H1 (cell line): Measurements from ENCODE around the gene ZSWIM7.

Source experiments
- BRCA1 ChIP-seq: IDR thresholded peaks from 2 replicates; pipeline ENCODE4 v1.6.1; 2012; ENCODE audit warnings: low read depth, low read length, improper control_type of control experiment
- CTBP2 ChIP-seq: IDR thresholded peaks from 2 replicates; pipeline ENCODE4 v1.7.0; 2011; ENCODE audit warnings: borderline replicate concordance, mild to moderate bottlenecking, moderate library complexity, mixed read lengths, low read length; ENCODE audit not compliant: insufficient read depth, insufficient read length
- EZH2 ChIP-seq: fragments of 200-600 bp; sonication (generic); IDR thresholded peaks from 2 replicates; pipeline ENCODE4 v1.7.1; 2012; ENCODE audit warnings: low read depth, mild to moderate bottlenecking, moderate library complexity, low read length, inconsistent platforms; ENCODE audit not compliant: severe bottlenecking
- NANOG ChIP-seq: IDR thresholded peaks from 2 replicates; pipeline ENCODE4 v1.6.1; 2011; ENCODE audit warnings: low read length, low read depth, mild to moderate bottlenecking, inconsistent platforms; ENCODE audit not compliant: insufficient read depth, poor library complexity, severe bottlenecking
- POU5F1 ChIP-seq: IDR thresholded peaks from 2 replicates; pipeline ENCODE4 v1.6.1; 2011; ENCODE audit warnings: low read depth, mild to moderate bottlenecking, low read length, moderate library complexity
- SIN3A ChIP-seq, 2 experiments: IDR thresholded peaks in 1 of 2; conservative IDR thresholded peaks in 1 of 2; 2 replicates each; pipeline ENCODE4 v1.6.1; 2011 to 2012; ENCODE audit warnings: low read length in 2 of 2, improper control_type of control experiment in 1 of 2, low read depth in 1 of 2, mild to moderate bottlenecking in 1 of 2
- SUZ12 ChIP-seq: fragments of 200-600 bp; sonication (generic); IDR thresholded peaks from 2 replicates; pipeline ENCODE4 v1.6.1; 2012; ENCODE audit warnings: mild to moderate bottlenecking, inconsistent platforms, low read length, moderate library complexity, mixed read lengths
- TBP ChIP-seq: IDR thresholded peaks from 2 replicates; pipeline ENCODE4 v1.6.1; 2011; ENCODE audit warnings: low read depth, low read length, improper control_type of control experiment
- TF ChIP-seq, protein P1 (sequence below), 3 experiments: IDR thresholded peaks; 1 replicate in 2 of 3; 2 replicates in 1 of 3; pipeline versions ENCODE4 v1.5.1 to v1.6.1; 2011; ENCODE audit warnings: low read length in 3 of 3, mild to moderate bottlenecking in 3 of 3, inconsistent platforms in 2 of 3, low read depth in 1 of 3, moderate library complexity in 1 of 3; ENCODE audit not compliant: insufficient read depth in 1 of 3; ENCODE audit errors: control extremely low read depth in 1 of 3
- TF ChIP-seq, protein P2 (sequence below): fragments of 300-600 bp; sonication (generic); IDR thresholded peaks from 2 replicates; pipeline ENCODE4 v1.7.1; 2012; ENCODE audit warnings: low read length, moderate library complexity, mild to moderate bottlenecking, inconsistent platforms; ENCODE audit not compliant: insufficient replicate concordance

DNA sequence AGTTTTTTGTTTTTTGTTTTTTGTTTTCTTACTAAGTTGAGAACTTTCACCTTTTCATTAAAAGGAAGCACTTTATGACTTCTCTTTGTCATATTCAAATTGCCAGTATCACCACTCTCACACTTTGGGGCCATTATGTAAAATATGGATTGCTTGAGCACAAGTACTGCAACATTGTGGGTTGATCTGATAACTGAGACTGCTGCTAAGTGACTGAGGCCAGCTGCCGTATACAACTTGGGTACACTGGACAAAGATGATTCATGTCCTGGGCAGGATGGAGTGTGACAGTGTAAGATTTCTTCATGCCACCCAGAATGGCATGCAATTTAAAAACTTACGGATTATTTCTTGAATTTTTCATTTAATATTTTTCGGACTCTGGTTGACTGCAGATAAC lies 7.9 kb upstream of the ZSWIM7 start:
- TF ChIP-seq, protein P1, sequence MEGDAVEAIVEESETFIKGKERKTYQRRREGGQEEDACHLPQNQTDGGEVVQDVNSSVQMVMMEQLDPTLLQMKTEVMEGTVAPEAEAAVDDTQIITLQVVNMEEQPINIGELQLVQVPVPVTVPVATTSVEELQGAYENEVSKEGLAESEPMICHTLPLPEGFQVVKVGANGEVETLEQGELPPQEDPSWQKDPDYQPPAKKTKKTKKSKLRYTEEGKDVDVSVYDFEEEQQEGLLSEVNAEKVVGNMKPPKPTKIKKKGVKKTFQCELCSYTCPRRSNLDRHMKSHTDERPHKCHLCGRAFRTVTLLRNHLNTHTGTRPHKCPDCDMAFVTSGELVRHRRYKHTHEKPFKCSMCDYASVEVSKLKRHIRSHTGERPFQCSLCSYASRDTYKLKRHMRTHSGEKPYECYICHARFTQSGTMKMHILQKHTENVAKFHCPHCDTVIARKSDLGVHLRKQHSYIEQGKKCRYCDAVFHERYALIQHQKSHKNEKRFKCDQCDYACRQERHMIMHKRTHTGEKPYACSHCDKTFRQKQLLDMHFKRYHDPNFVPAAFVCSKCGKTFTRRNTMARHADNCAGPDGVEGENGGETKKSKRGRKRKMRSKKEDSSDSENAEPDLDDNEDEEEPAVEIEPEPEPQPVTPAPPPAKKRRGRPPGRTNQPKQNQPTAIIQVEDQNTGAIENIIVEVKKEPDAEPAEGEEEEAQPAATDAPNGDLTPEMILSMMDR (IDR thresholded peaks at IDR 0.05; ENCODE audit: control extremely low read depth in 1 of 3, insufficient read depth in 1 of 3, low read depth in 1 of 3, low read length in 3 of 3), result no peak
- TF ChIP-seq CTBP2 (no peak), SUZ12 (no peak), POU5F1 (no peak), EZH2 (no peak), SIN3A (conservative IDR thresholded peaks at IDR 0.05 in 1 of 2, IDR thresholded peaks at IDR 0.05 in 1 of 2; ENCODE audit: low read depth in 1 of 2, low read length in 2 of 2) (no peak), BRCA1 (no peak), NANOG (no peak), TBP (no peak)
- TF ChIP-seq, protein P2, sequence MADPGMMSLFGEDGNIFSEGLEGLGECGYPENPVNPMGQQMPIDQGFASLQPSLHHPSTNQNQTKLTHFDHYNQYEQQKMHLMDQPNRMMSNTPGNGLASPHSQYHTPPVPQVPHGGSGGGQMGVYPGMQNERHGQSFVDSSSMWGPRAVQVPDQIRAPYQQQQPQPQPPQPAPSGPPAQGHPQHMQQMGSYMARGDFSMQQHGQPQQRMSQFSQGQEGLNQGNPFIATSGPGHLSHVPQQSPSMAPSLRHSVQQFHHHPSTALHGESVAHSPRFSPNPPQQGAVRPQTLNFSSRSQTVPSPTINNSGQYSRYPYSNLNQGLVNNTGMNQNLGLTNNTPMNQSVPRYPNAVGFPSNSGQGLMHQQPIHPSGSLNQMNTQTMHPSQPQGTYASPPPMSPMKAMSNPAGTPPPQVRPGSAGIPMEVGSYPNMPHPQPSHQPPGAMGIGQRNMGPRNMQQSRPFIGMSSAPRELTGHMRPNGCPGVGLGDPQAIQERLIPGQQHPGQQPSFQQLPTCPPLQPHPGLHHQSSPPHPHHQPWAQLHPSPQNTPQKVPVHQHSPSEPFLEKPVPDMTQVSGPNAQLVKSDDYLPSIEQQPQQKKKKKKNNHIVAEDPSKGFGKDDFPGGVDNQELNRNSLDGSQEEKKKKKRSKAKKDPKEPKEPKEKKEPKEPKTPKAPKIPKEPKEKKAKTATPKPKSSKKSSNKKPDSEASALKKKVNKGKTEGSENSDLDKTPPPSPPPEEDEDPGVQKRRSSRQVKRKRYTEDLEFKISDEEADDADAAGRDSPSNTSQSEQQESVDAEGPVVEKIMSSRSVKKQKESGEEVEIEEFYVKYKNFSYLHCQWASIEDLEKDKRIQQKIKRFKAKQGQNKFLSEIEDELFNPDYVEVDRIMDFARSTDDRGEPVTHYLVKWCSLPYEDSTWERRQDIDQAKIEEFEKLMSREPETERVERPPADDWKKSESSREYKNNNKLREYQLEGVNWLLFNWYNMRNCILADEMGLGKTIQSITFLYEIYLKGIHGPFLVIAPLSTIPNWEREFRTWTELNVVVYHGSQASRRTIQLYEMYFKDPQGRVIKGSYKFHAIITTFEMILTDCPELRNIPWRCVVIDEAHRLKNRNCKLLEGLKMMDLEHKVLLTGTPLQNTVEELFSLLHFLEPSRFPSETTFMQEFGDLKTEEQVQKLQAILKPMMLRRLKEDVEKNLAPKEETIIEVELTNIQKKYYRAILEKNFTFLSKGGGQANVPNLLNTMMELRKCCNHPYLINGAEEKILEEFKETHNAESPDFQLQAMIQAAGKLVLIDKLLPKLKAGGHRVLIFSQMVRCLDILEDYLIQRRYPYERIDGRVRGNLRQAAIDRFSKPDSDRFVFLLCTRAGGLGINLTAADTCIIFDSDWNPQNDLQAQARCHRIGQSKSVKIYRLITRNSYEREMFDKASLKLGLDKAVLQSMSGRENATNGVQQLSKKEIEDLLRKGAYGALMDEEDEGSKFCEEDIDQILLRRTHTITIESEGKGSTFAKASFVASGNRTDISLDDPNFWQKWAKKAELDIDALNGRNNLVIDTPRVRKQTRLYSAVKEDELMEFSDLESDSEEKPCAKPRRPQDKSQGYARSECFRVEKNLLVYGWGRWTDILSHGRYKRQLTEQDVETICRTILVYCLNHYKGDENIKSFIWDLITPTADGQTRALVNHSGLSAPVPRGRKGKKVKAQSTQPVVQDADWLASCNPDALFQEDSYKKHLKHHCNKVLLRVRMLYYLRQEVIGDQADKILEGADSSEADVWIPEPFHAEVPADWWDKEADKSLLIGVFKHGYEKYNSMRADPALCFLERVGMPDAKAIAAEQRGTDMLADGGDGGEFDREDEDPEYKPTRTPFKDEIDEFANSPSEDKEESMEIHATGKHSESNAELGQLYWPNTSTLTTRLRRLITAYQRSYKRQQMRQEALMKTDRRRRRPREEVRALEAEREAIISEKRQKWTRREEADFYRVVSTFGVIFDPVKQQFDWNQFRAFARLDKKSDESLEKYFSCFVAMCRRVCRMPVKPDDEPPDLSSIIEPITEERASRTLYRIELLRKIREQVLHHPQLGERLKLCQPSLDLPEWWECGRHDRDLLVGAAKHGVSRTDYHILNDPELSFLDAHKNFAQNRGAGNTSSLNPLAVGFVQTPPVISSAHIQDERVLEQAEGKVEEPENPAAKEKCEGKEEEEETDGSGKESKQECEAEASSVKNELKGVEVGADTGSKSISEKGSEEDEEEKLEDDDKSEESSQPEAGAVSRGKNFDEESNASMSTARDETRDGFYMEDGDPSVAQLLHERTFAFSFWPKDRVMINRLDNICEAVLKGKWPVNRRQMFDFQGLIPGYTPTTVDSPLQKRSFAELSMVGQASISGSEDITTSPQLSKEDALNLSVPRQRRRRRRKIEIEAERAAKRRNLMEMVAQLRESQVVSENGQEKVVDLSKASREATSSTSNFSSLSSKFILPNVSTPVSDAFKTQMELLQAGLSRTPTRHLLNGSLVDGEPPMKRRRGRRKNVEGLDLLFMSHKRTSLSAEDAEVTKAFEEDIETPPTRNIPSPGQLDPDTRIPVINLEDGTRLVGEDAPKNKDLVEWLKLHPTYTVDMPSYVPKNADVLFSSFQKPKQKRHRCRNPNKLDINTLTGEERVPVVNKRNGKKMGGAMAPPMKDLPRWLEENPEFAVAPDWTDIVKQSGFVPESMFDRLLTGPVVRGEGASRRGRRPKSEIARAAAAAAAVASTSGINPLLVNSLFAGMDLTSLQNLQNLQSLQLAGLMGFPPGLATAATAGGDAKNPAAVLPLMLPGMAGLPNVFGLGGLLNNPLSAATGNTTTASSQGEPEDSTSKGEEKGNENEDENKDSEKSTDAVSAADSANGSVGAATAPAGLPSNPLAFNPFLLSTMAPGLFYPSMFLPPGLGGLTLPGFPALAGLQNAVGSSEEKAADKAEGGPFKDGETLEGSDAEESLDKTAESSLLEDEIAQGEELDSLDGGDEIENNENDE, result no peak
